Upper lobe of right lung (tissue), 1 donor: ENCODE results near the gene TRIM69. TPM values are rescaled to one million over a fixed set of nuclear protein-coding genes. Genes with fewer than 3 reads are reported as not detected.

Experiments
- ATAC-seq: fragments of 200-7000 bp; cut with Tn5 transposase; one replicate; pipeline ENCODE4 v1.9.1; 2020; ENCODE audit warnings: mild to moderate bottlenecking, moderate library complexity
- DNase-seq: peaks from one replicate; pipeline ENCODE4 v3.0.0-alpha.2; 2020
- H3K27ac ChIP-seq: fragments of 200-600 bp; one replicate; pipeline ENCODE4 v1.8.0; 2022
- H3K27me3 ChIP-seq: fragments of 200-600 bp; one replicate; pipeline ENCODE4 v1.8.0; 2022; ENCODE audit warnings: mild to moderate bottlenecking
- H3K36me3 ChIP-seq: fragments of 200-600 bp; one replicate; pipeline ENCODE4 v1.8.0; 2022
- H3K4me1 ChIP-seq: fragments of 200-600 bp; one replicate; pipeline ENCODE4 v1.8.0; 2022
- H3K4me3 ChIP-seq: fragments of 200-600 bp; one replicate; pipeline ENCODE4 v1.8.0; 2022; ENCODE audit warnings: mild to moderate bottlenecking
- H3K9me3 ChIP-seq: fragments of 200-600 bp; one replicate; pipeline ENCODE4 v1.8.0; 2022
- intact Hi-C: fragments of 100-400 bp; cut with DNase I; formaldehyde crosslinking; loops from one replicate; pipeline ENCODE4 v1.11.0; 2022
- total RNA-seq: library from RNA; stranded (reverse); fragmentation: NEBNext Ultra II Directional; extraction: Animal tissue kit (Norgen Biotek cat#: 25700); gene quantifications from one replicate; pipeline ENCODE4 v1.2.1, GENCODE V29; 2021
- TF ChIP-seq, protein P1 (sequence below): fragments of 200-600 bp; IDR thresholded peaks from one replicate; pipeline ENCODE4 v1.8.0; 2022; ENCODE audit warnings: antibody characterized with exemption
- donor health status: DM: no; HTN: yes; CAD: no; lungs with severe emphysema.

The TRIM69 gene
- total RNA-seq, 1 donor from 2014 or later, result 25.4 TPM

- peaks cover 51% of the 10 kb centered on the region for H3K4me1 ChIP-seq
- peak overlapping the region; percentile 96 for H3K4me3 ChIP-seq
Measured at GRCh38 chr15:44715142-44715796, 21.1 kb upstream of the TRIM69 start.

GRCh38 chr15:44715797-44716334, 20.5 kb upstream of the TRIM69 start:
- Histone ChIP-seq H3K9me3 (no peaks in the 10 kb centered on the region), H3K4me1 (peaks cover 50% of the 10 kb centered on the region), H3K36me3 (peaks cover 66% of the 10 kb centered on the region), H3K27me3 (no peaks in the 10 kb centered on the region), H3K4me3 (peak overlapping the region; percentile 96), H3K27ac (no peak overlapping the region)
- intact Hi-C loops, result loop anchor here (10.0 kb wide), 1 partner anchor 51 kb away; the partner anchor contains the start of gene SPG11
- TF ChIP-seq, protein P1, sequence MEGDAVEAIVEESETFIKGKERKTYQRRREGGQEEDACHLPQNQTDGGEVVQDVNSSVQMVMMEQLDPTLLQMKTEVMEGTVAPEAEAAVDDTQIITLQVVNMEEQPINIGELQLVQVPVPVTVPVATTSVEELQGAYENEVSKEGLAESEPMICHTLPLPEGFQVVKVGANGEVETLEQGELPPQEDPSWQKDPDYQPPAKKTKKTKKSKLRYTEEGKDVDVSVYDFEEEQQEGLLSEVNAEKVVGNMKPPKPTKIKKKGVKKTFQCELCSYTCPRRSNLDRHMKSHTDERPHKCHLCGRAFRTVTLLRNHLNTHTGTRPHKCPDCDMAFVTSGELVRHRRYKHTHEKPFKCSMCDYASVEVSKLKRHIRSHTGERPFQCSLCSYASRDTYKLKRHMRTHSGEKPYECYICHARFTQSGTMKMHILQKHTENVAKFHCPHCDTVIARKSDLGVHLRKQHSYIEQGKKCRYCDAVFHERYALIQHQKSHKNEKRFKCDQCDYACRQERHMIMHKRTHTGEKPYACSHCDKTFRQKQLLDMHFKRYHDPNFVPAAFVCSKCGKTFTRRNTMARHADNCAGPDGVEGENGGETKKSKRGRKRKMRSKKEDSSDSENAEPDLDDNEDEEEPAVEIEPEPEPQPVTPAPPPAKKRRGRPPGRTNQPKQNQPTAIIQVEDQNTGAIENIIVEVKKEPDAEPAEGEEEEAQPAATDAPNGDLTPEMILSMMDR, result no peak
- ATAC-seq (no peak), DNase-seq (no peak)

More at GRCh38 chr15:44715142-44715796, 21.1 kb upstream of the TRIM69 start:
- TF ChIP-seq, protein P1, result no peak
- Histone ChIP-seq H3K27ac (no peak overlapping the region), H3K36me3 (peaks cover 66% of the 10 kb centered on the region), H3K27me3 (no peaks in the 10 kb centered on the region), H3K9me3 (no peaks in the 10 kb centered on the region)
- no peak for DNase-seq
- intact Hi-C loops, result loop anchor here (10.0 kb wide), 1 partner anchor 50 kb away; the partner anchor contains the start of gene SPG11
- ATAC-seq, result no peak

DNA sequence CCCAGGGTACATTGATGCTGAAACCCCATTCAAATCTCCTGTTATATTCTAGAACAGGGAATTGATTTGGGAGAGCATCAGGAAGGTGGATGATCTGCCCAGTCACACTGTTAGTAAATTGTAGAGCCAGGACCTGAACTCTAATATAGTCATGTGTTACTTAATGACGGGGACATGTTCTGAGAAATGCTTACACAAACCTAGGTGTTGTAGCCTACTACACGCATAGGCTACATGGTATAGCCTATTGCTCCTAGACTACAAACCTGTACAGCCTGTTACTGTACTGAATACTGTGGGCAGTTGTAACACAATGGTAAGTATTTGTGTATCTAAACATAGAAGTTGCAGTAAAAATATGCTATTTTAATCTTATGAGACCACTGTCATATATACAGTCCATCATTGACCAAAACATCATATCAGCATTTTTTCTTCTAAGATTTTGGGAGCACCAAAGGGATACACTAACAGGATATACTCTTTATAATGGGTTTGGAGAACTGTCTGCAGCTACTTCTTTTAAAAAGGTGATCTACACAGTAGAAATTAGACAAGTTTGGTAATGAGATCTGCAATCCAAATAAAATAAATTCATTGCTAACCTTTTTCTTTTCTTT, 19.2 kb upstream of the TRIM69 start:
- intact Hi-C loops, result loop anchor here (10.0 kb wide), 1 partner anchor 52 kb away; the partner anchor contains the start of gene SPG11
- peaks cover 66% of the 10 kb centered on the region for H3K36me3 ChIP-seq
- DNase-seq, result no peak
- TF ChIP-seq, protein P1, result no peak
- no peak for ATAC-seq
- no peak overlapping the region for H3K27ac ChIP-seq
- no peaks in the 10 kb centered on the region for H3K9me3 ChIP-seq
- no peaks in the 10 kb centered on the region for H3K27me3 ChIP-seq
- H3K4me3 ChIP-seq, result no peak overlapping the region
- H3K4me1 ChIP-seq, result peaks cover 50% of the 10 kb centered on the region

DNA sequence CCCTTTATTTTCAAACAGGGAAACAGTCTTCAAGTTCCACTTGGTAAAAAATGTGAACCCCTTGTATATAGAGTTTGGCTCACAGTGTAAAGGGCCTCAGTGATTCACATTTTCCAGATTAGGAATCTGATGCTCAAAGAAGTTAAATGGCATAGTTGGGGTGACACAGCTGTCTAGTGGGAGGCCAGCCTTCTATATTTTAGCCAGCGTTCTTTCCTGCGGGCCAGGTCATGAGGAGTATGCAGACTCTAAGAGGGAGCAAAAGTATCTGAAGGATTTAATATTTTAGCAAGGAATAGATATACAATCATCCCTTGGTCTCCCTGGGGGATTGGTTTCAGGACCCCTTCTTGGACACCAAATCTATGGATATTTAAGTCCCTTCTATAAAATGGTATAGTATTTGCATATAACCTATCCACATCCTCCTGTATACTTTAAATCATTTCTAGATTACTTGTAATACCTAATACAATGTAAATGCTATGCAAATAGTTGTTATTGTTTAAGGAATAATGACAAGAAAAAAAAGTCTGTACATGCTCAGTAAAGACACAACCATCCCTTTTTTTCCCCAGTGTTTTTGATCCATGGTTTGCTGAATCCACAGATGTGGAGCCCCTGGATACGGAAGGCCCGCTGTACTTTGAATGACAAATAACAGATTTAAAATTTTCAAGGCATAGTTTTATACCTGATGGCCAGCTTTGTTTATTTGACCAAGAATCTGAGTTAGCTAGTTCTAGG, 18.0 kb upstream of the TRIM69 start:
- no peak overlapping the region for H3K4me3 ChIP-seq
- no peak overlapping the region for H3K27ac ChIP-seq
- intact Hi-C loops, result loop anchor here (10.0 kb wide), 1 partner anchor 54 kb away; the partner anchor contains the start of gene SPG11
- no peak for DNase-seq
- TF ChIP-seq, protein P1, result no peak
- H3K9me3 ChIP-seq, result no peaks in the 10 kb centered on the region
- H3K27me3 ChIP-seq, result no peaks in the 10 kb centered on the region
- ATAC-seq, result no peak
- peaks cover 44% of the 10 kb centered on the region for H3K4me1 ChIP-seq
- peaks cover 63% of the 10 kb centered on the region for H3K36me3 ChIP-seq

DNA sequence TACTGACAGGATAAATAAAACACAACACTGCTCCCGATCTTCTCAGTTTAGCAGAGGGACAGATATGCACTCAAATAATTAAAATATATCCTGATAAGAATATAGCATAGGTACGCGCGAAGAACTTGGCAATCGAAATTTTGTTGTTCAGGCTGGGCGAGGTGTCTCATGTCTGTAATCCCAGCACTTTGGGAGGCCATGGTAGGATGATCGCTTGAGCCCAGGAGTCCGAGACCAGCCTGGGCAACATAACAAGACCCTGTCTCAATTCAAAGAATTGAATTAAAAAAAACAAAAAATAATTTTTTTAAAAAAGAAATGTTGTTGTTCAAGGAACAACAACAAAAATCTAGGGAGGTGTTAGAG, 17.4 kb upstream of the TRIM69 start:
- DNase-seq (no peak), ATAC-seq (no peak)
- intact Hi-C loops, result loop anchor here (10.0 kb wide), 1 partner anchor 54 kb away; the partner anchor contains the start of gene SPG11
- H3K4me1 ChIP-seq, result peaks cover 42% of the 10 kb centered on the region
- no peaks in the 10 kb centered on the region for H3K27me3 ChIP-seq
- TF ChIP-seq, protein P1, result no peak
- H3K4me3 ChIP-seq, result no peak overlapping the region
- no peaks in the 10 kb centered on the region for H3K9me3 ChIP-seq
- peaks cover 57% of the 10 kb centered on the region for H3K36me3 ChIP-seq
- no peak overlapping the region for H3K27ac ChIP-seq
